Measurements from ENCODE around the gene RIMBP2. TPM values are rescaled to one million over a fixed set of nuclear protein-coding genes. Genes with fewer than 3 reads are reported as not detected.

RIMBP2 gene
- total RNA-seq, 5 donors from 2014 or later (not counting 1 experiment from before 2014, with no cell fraction given) = 0.10 to 0.38 TPM; not detected in 3

DNA sequence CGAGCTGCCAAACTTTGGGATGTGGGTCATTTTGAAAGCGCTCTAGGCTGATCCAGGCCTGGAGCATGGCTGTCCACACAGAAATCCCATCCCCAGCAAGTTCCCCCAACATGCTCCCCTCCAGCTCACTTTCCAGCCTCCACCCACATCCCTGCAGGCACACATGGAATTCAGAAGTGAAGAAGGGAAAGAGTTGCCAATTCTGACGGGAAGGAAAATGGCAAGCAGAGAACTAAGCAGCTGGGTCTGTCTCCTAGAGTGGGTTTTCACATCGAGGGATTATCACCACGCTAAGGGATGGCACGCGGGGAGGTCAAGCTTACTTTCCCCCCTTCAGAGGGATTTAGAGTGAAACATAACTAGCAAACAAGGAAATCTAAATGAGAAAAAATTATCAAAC, 142.3 kb downstream of the RIMBP2 start:
- CTCF ChIA-PET = no interaction called here
- peaks cover 2 to 3% of the 10 kb centered on the region in 2 donors for H3K27me3 Mint-ChIP-seq
- 100% methylated on average over 1 of the region's 7 CpGs for WGBS (ENCODE audit: insufficient coverage)
- H3K27me3 ChIP-seq (replicated peaks in 1 of 2; ENCODE audit: control insufficient read depth in 2 of 2, extremely low read depth in 1 of 2, insufficient read depth in 2 of 2, low read length in 1 of 2) = no peaks in the 10 kb centered on the region
- peaks cover 0 to 3% (median 0%) of the 10 kb centered on the region in 3 donors for H3K9me3 Mint-ChIP-seq
- no peaks in the 10 kb centered on the region for H3K36me3 ChIP-seq (ENCODE audit: control insufficient read depth in 2 of 2, extremely low read depth in 1 of 2, insufficient read depth in 1 of 2, low read length in 1 of 2)
- DNase-seq (no peak), ATAC-seq (replicated peaks in 1 of 4) (no peak)
- no peak overlapping the region for H3K4me3 ChIP-seq (ENCODE audit: control insufficient read depth in 1 of 2, extremely low read depth in 1 of 2, low read length in 1 of 2)
- H3K4me3 Mint-ChIP-seq = no peak overlapping the region
- no peaks in the 10 kb centered on the region for H3K36me3 Mint-ChIP-seq
- H3K4me1 ChIP-seq (ENCODE audit: control insufficient read depth in 1 of 2, extremely low read depth in 1 of 2, insufficient read depth in 2 of 2, low read length in 2 of 2) = no peaks in the 10 kb centered on the region
- H3K27ac Mint-ChIP-seq = no peak overlapping the region
- H3K27ac ChIP-seq (ENCODE audit: low read length) = no peak overlapping the region
- POLR2A ChIA-PET = no interaction called here
- H3K9me3 ChIP-seq = no peaks in the 10 kb centered on the region
- H3K4me1 Mint-ChIP-seq = no peaks in the 10 kb centered on the region

DNA sequence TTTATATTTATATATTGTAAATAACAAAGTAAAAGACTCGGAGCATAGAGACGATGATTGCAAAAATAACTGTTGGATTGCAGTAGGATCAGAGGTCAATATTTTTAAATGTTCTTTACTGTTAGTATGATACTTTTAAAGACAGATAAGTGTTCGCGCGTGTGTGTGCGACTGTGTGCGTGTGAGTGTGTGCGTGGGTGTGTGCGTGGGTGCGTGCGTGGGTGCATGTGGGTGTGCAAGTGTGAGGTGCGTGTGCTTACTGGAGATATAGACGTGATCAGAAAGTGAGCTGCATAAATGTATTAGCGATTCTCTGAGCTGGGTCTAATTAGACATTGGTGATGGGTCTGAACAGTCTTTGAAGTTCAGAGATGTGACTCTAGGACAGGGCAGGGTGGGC, 142.9 kb downstream of the RIMBP2 start:
- Histone ChIP-seq H3K27me3 (replicated peaks in 1 of 2; ENCODE audit: control insufficient read depth in 2 of 2, extremely low read depth in 1 of 2, insufficient read depth in 2 of 2, low read length in 1 of 2) (no peaks in the 10 kb centered on the region), H3K27ac (ENCODE audit: low read length) (no peak overlapping the region), H3K4me3 (ENCODE audit: control insufficient read depth in 1 of 2, extremely low read depth in 1 of 2, low read length in 1 of 2) (no peak overlapping the region), H3K4me1 (ENCODE audit: control insufficient read depth in 1 of 2, extremely low read depth in 1 of 2, insufficient read depth in 2 of 2, low read length in 2 of 2) (no peaks in the 10 kb centered on the region), H3K36me3 (ENCODE audit: control insufficient read depth in 2 of 2, extremely low read depth in 1 of 2, insufficient read depth in 1 of 2, low read length in 1 of 2) (no peaks in the 10 kb centered on the region), H3K9me3 (no peaks in the 10 kb centered on the region)
- DNase-seq (no peak), ATAC-seq (replicated peaks in 1 of 4) (no peak)
- Mint-ChIP-seq H3K27me3 (peaks cover 2 to 3% of the 10 kb centered on the region in 2 donors), H3K4me1 (no peaks in the 10 kb centered on the region), H3K27ac (no peak overlapping the region), H3K9me3 (peaks cover 0 to 3% (median 0%) of the 10 kb centered on the region in 3 donors), H3K36me3 (no peaks in the 10 kb centered on the region), H3K4me3 (no peak overlapping the region)
- ChIA-PET POLR2A (no interaction called here), CTCF (no interaction called here)
- 87% methylated on average over 12 of the region's 14 CpGs for WGBS (ENCODE audit: insufficient coverage)

DNA sequence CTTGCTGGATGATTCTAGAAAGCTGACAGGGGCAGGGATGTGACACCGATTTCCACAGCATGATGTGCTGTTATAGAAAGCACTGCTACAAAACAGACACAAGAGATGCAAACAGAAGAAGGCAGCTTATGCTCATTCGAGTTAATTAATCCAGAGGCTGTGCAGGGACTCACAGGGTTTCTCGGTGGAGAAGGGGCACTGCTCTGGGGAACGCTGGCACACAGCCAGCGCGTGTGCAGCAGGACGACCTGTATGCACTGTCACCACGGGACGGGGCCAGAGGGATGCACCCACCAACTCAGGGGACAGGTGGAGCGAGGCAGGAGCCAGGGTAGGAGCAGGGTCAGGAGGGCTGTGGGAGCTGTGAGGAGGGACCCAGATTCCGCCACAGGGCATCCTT, 143.5 kb downstream of the RIMBP2 start:
- CTCF ChIA-PET = no interaction called here
- no peak overlapping the region for H3K27ac ChIP-seq (ENCODE audit: low read length)
- no peaks in the 10 kb centered on the region for H3K36me3 ChIP-seq (ENCODE audit: control insufficient read depth in 2 of 2, extremely low read depth in 1 of 2, insufficient read depth in 1 of 2, low read length in 1 of 2)
- Mint-ChIP-seq H3K9me3 (peaks cover 0 to 3% (median 0%) of the 10 kb centered on the region in 3 donors), H3K36me3 (no peaks in the 10 kb centered on the region), H3K4me3 (no peak overlapping the region), H3K4me1 (no peaks in the 10 kb centered on the region), H3K27ac (no peak overlapping the region), H3K27me3 (peaks cover 2 to 3% of the 10 kb centered on the region in 2 donors)
- H3K9me3 ChIP-seq = no peaks in the 10 kb centered on the region
- H3K4me3 ChIP-seq (ENCODE audit: control insufficient read depth in 1 of 2, extremely low read depth in 1 of 2, low read length in 1 of 2) = no peak overlapping the region
- DNase-seq (no peak), ATAC-seq (replicated peaks in 1 of 4) (no peak)
- H3K27me3 ChIP-seq (replicated peaks in 1 of 2; ENCODE audit: control insufficient read depth in 2 of 2, extremely low read depth in 1 of 2, insufficient read depth in 2 of 2, low read length in 1 of 2) = peaks cover 0 to 3% of the 10 kb centered on the region in 2 experiments
- no peaks in the 10 kb centered on the region for H3K4me1 ChIP-seq (ENCODE audit: control insufficient read depth in 1 of 2, extremely low read depth in 1 of 2, insufficient read depth in 2 of 2, low read length in 2 of 2)
- WGBS (ENCODE audit: insufficient coverage) = 79% methylated on average over 11 of the region's 11 CpGs
- POLR2A ChIA-PET = no interaction called here

DNA sequence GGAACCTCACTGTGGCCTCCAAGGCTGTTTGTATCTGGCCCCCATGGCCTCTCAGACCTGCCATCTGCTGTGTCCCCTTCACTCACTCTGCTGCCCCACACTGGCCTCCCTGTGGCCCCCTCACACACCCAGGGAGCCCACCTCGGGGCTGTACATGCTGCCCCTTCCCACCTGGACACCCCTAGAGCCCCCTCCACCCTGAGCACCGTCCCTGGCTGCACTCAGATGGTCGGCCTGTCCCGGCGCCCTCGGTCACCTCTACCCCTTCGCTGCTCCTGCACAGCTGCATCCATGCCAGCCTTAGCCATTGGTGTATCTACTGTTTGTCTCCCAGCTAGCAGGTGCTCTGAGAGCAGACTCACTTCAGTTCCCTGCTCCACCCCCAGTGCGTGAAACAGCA, 144.4 kb downstream of the RIMBP2 start:
- peaks cover 2 to 3% of the 10 kb centered on the region in 2 donors for H3K27me3 Mint-ChIP-seq
- ChIA-PET CTCF (no interaction called here), POLR2A (no interaction called here)
- H3K27ac ChIP-seq (ENCODE audit: low read length) = no peak overlapping the region
- no peak overlapping the region for H3K4me3 Mint-ChIP-seq
- DNase-seq (no peak), ATAC-seq (replicated peaks in 1 of 4) (no peak)
- no peaks in the 10 kb centered on the region for H3K4me1 Mint-ChIP-seq
- no peaks in the 10 kb centered on the region for H3K9me3 ChIP-seq
- WGBS (ENCODE audit: insufficient coverage) = 80% methylated on average over 7 of the region's 8 CpGs
- no peaks in the 10 kb centered on the region for H3K36me3 Mint-ChIP-seq
- H3K4me3 ChIP-seq (ENCODE audit: control insufficient read depth in 1 of 2, extremely low read depth in 1 of 2, low read length in 1 of 2) = no peak overlapping the region
- H3K9me3 Mint-ChIP-seq = peaks cover 2 to 3% (median 3%) of the 10 kb centered on the region in 3 donors
- peaks cover 0 to 5% of the 10 kb centered on the region in 2 experiments for H3K27me3 ChIP-seq (replicated peaks in 1 of 2; ENCODE audit: control insufficient read depth in 2 of 2, extremely low read depth in 1 of 2, insufficient read depth in 2 of 2, low read length in 1 of 2)
- no peaks in the 10 kb centered on the region for H3K36me3 ChIP-seq (ENCODE audit: control insufficient read depth in 2 of 2, extremely low read depth in 1 of 2, insufficient read depth in 1 of 2, low read length in 1 of 2)
- no peaks in the 10 kb centered on the region for H3K4me1 ChIP-seq (ENCODE audit: control insufficient read depth in 1 of 2, extremely low read depth in 1 of 2, insufficient read depth in 2 of 2, low read length in 2 of 2)
- no peak overlapping the region for H3K27ac Mint-ChIP-seq

DNA sequence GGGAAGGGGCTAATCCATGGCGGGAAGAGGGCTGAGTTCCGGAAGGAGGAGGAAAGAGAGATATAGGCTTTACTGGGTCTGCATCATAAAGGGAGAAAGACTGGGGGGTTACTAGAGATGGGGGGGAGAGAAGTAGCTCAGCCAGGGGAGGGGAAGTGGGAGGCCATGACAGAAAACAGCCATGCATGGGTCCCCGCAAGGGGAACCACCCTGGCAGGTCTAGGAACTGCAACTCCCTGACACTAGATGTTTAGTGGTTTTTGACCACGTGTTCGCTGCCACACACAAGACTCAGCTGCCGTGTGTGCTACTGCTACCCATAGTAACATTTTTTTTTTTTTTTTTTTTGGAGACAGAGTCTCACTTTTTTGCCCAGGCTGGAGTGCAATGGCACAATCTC, 145.0 kb downstream of the RIMBP2 start:
- no peak overlapping the region for H3K4me3 Mint-ChIP-seq
- peaks cover 5 to 7% (median 7%) of the 10 kb centered on the region in 3 donors for H3K9me3 Mint-ChIP-seq
- peaks cover 0 to 5% of the 10 kb centered on the region in 2 experiments for H3K27me3 ChIP-seq (replicated peaks in 1 of 2; ENCODE audit: control insufficient read depth in 2 of 2, extremely low read depth in 1 of 2, insufficient read depth in 2 of 2, low read length in 1 of 2)
- H3K4me1 ChIP-seq (ENCODE audit: control insufficient read depth in 1 of 2, extremely low read depth in 1 of 2, insufficient read depth in 2 of 2, low read length in 2 of 2) = no peaks in the 10 kb centered on the region
- no peaks in the 10 kb centered on the region for H3K9me3 ChIP-seq
- WGBS (ENCODE audit: insufficient coverage) = 80% methylated on average over 4 of the region's 6 CpGs
- CTCF ChIA-PET = no interaction called here
- ATAC-seq (replicated peaks in 1 of 4) (no peak), DNase-seq (no peak)
- peaks cover 2 to 3% of the 10 kb centered on the region in 2 donors for H3K27me3 Mint-ChIP-seq
- H3K4me3 ChIP-seq (ENCODE audit: control insufficient read depth in 1 of 2, extremely low read depth in 1 of 2, low read length in 1 of 2) = no peak overlapping the region
- POLR2A ChIA-PET = no interaction called here
- no peaks in the 10 kb centered on the region for H3K36me3 ChIP-seq (ENCODE audit: control insufficient read depth in 2 of 2, extremely low read depth in 1 of 2, insufficient read depth in 1 of 2, low read length in 1 of 2)
- H3K27ac ChIP-seq (ENCODE audit: low read length) = no peak overlapping the region
- H3K36me3 Mint-ChIP-seq = no peaks in the 10 kb centered on the region
- H3K4me1 Mint-ChIP-seq = no peaks in the 10 kb centered on the region
- H3K27ac Mint-ChIP-seq = no peak overlapping the region

DNA sequence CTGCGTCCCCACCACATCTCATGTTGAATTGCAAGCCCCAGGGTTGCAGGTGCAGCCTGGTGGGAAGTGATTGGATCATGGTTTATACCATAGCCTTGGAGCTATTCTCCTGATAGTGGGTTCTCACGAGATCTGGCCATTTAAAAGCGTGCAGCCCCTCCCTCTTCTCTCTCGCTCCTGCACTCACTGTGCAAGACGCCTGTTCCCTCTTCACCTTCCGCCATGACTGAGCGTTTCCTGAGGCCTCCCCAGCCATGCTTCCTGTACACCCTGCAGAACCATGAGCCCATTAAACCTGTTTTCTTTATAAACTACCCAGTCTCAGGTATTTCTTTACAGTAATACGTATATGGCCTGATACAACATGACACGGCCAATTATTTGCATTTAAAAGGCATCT, 146.6 kb downstream of the RIMBP2 start:
- CTCF ChIA-PET = no interaction called here
- H3K4me3 ChIP-seq (ENCODE audit: control insufficient read depth in 1 of 2, extremely low read depth in 1 of 2, low read length in 1 of 2) = no peak overlapping the region
- no peak overlapping the region for H3K4me3 Mint-ChIP-seq
- peaks cover 2 to 9% of the 10 kb centered on the region in 2 donors for H3K27me3 Mint-ChIP-seq
- DNase-seq (no peak), ATAC-seq (replicated peaks in 1 of 4) (no peak)
- no peaks in the 10 kb centered on the region for H3K9me3 ChIP-seq
- peaks cover 0 to 5% of the 10 kb centered on the region in 2 experiments for H3K27me3 ChIP-seq (replicated peaks in 1 of 2; ENCODE audit: control insufficient read depth in 2 of 2, extremely low read depth in 1 of 2, insufficient read depth in 2 of 2, low read length in 1 of 2)
- no peak overlapping the region for H3K27ac Mint-ChIP-seq
- no peaks in the 10 kb centered on the region for H3K36me3 ChIP-seq (ENCODE audit: control insufficient read depth in 2 of 2, extremely low read depth in 1 of 2, insufficient read depth in 1 of 2, low read length in 1 of 2)
- no peaks in the 10 kb centered on the region for H3K36me3 Mint-ChIP-seq
- POLR2A ChIA-PET = no interaction called here
- no peak overlapping the region for H3K27ac ChIP-seq (ENCODE audit: low read length)
- no peaks in the 10 kb centered on the region for H3K4me1 Mint-ChIP-seq
- H3K4me1 ChIP-seq (ENCODE audit: control insufficient read depth in 1 of 2, extremely low read depth in 1 of 2, insufficient read depth in 2 of 2, low read length in 2 of 2) = no peaks in the 10 kb centered on the region
- H3K9me3 Mint-ChIP-seq = peaks cover 14 to 16% (median 15%) of the 10 kb centered on the region in 3 donors
- 53% methylated on average over 5 of the region's 9 CpGs for WGBS (ENCODE audit: insufficient coverage)

DNA sequence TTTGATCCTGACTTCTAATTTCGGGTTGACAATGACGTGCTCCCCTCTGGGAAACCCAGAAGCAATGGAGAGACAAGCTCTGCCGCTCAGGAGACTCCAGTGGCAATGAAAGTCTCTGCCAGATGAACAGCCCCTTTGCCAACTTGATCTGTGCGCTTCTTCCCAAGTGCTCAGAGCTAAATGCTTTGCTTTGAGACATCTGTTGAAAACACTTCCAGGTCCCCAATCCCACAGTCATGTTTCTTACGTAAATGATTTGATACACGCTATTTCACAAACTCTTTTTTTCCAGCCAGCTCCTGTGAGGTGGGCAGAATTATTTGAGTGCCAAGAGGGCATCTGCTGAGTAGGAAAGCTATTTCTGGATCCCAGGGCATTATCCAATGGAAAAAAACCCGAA, 147.6 kb downstream of the RIMBP2 start:
- Mint-ChIP-seq H3K4me1 (no peaks in the 10 kb centered on the region), H3K4me3 (no peak overlapping the region), H3K36me3 (no peaks in the 10 kb centered on the region), H3K9me3 (peaks cover 17 to 20% (median 18%) of the 10 kb centered on the region in 3 donors), H3K27ac (no peak overlapping the region), H3K27me3 (peaks cover 4 to 9% of the 10 kb centered on the region in 2 donors)
- DNase-seq (no peak), ATAC-seq (replicated peaks in 1 of 4) (no peak)
- peaks cover 0 to 5% of the 10 kb centered on the region in 2 experiments for H3K27me3 ChIP-seq (replicated peaks in 1 of 2; ENCODE audit: control insufficient read depth in 2 of 2, extremely low read depth in 1 of 2, insufficient read depth in 2 of 2, low read length in 1 of 2)
- 77% methylated on average over 4 of the region's 7 CpGs for WGBS (ENCODE audit: insufficient coverage)
- ChIA-PET POLR2A (no interaction called here), CTCF (no interaction called here)
- no peak overlapping the region for H3K27ac ChIP-seq (ENCODE audit: low read length)
- no peaks in the 10 kb centered on the region for H3K4me1 ChIP-seq (ENCODE audit: control insufficient read depth in 1 of 2, extremely low read depth in 1 of 2, insufficient read depth in 2 of 2, low read length in 2 of 2)
- H3K36me3 ChIP-seq (ENCODE audit: control insufficient read depth in 2 of 2, extremely low read depth in 1 of 2, insufficient read depth in 1 of 2, low read length in 1 of 2) = no peaks in the 10 kb centered on the region
- H3K9me3 ChIP-seq = no peaks in the 10 kb centered on the region
- no peak overlapping the region for H3K4me3 ChIP-seq (ENCODE audit: control insufficient read depth in 1 of 2, extremely low read depth in 1 of 2, low read length in 1 of 2)

Data from T-cell (primary cell).